Liver (tissue), 3 donors: ENCODE measurements around the gene NCBP2.

ENCODE experiments used
- FOXA1 ChIP-seq: IDR thresholded peaks from 2 replicates; pipeline ENCODE4 v1.6.1; 2016; ENCODE audit warnings: antibody characterized with exemption
- RAD21 ChIP-seq, 2 donors: IDR thresholded peaks; 2 replicates each; pipeline ENCODE4 v1.6.1; 2016; ENCODE audit warnings: antibody characterized with exemption in 2 of 2, mild to moderate bottlenecking in 2 of 2
- TF ChIP-seq, protein P1 (sequence below): fragments of 150-350 bp; IDR thresholded peaks from 2 replicates; pipeline ENCODE4 v1.5.1; 2017; ENCODE audit warnings: improper control_type of control experiment, low read depth, low read length; ENCODE audit not compliant: missing input control
- TF ChIP-seq, protein P2 (sequence below): IDR thresholded peaks from 2 replicates; pipeline ENCODE4 v1.6.1; 2016; ENCODE audit warnings: antibody characterized with exemption
- donor health status: healthy.
- donor health status: healthy.

DNA sequence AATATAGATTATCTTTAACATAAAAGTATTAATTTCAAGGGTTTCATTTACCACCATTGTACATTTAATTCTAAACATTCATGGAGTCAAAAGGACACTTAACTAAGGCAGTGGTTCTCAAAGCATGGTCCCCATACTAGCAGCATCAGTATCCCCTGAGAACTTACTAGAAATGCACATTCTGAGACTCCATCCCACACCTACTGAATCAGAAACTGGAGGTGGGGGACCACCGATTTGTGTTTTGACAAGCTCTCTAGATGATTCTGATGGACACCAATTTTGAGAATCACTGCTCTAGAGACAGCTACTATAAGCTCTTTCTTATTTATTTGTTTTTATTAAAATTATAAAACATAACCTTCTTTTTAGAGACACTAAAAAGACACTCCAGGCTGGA lies 40.6 kb downstream of the NCBP2 start:
- TF ChIP-seq, protein P1, sequence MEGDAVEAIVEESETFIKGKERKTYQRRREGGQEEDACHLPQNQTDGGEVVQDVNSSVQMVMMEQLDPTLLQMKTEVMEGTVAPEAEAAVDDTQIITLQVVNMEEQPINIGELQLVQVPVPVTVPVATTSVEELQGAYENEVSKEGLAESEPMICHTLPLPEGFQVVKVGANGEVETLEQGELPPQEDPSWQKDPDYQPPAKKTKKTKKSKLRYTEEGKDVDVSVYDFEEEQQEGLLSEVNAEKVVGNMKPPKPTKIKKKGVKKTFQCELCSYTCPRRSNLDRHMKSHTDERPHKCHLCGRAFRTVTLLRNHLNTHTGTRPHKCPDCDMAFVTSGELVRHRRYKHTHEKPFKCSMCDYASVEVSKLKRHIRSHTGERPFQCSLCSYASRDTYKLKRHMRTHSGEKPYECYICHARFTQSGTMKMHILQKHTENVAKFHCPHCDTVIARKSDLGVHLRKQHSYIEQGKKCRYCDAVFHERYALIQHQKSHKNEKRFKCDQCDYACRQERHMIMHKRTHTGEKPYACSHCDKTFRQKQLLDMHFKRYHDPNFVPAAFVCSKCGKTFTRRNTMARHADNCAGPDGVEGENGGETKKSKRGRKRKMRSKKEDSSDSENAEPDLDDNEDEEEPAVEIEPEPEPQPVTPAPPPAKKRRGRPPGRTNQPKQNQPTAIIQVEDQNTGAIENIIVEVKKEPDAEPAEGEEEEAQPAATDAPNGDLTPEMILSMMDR: no peak
- no peak for TF ChIP-seq RAD21 (IDR thresholded peaks at IDR 0.05)
- TF ChIP-seq, protein P2, sequence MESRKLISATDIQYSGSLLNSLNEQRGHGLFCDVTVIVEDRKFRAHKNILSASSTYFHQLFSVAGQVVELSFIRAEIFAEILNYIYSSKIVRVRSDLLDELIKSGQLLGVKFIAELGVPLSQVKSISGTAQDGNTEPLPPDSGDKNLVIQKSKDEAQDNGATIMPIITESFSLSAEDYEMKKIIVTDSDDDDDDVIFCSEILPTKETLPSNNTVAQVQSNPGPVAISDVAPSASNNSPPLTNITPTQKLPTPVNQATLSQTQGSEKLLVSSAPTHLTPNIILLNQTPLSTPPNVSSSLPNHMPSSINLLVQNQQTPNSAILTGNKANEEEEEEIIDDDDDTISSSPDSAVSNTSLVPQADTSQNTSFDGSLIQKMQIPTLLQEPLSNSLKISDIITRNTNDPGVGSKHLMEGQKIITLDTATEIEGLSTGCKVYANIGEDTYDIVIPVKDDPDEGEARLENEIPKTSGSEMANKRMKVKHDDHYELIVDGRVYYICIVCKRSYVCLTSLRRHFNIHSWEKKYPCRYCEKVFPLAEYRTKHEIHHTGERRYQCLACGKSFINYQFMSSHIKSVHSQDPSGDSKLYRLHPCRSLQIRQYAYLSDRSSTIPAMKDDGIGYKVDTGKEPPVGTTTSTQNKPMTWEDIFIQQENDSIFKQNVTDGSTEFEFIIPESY: no peak
- TF ChIP-seq FOXA1: no peak
